Upper lobe of left lung (tissue), 4 donors: ENCODE results near the gene IL17RD.

Experiments
- CTCF ChIP-seq, 6 experiments: fragments of 450-650 bp in 4 of 6; fragments of 200-600 bp in 2 of 6; sonication (generic) in 2 of 6; IDR thresholded peaks; one replicate each; pipeline ENCODE4 v1.5.1; 2016 to 2019; ENCODE audit warnings: antibody characterized with exemption in 6 of 6
- EP300 ChIP-seq, 4 donors: sonication (generic); formaldehyde crosslinking; IDR thresholded peaks; one replicate each; pipeline ENCODE4 v1.5.1; 2017; ENCODE audit warnings: antibody characterized with exemption in 4 of 4, control low read depth in 2 of 4
- POLR2A ChIP-seq, 4 donors: fragments of 450-650 bp; IDR thresholded peaks; one replicate each; pipeline ENCODE4 v1.5.1; 2016 to 2017; ENCODE audit warnings: antibody characterized with exemption in 4 of 4, mild to moderate bottlenecking in 2 of 4
- POLR2AphosphoS5 ChIP-seq, 2 donors: sonication (generic); formaldehyde crosslinking; IDR thresholded peaks; one replicate each; pipeline ENCODE4 v1.5.1; 2017; ENCODE audit warnings: antibody characterized with exemption in 2 of 2

- no peak for TF ChIP-seq POLR2A (IDR thresholded peaks at IDR 0.05)
- TF ChIP-seq CTCF (IDR thresholded peaks at IDR 0.05) = no peak
- TF ChIP-seq EP300 (IDR thresholded peaks at IDR 0.05) = no peak
- no peak for TF ChIP-seq POLR2AphosphoS5 (IDR thresholded peaks at IDR 0.05)
Observed at GRCh38 chr3:57140894-57141293, 24.3 kb downstream of the IL17RD start.
